Subcutaneous adipose tissue (tissue), 4 donors: ENCODE data around the gene FBRS. TPM values are rescaled to one million over a fixed set of nuclear protein-coding genes. Genes with fewer than 3 reads are reported as not detected.

Experiments used
- total RNA-seq, 4 donors: library from RNA; depleted of rRNA; stranded (reverse); fragments of >200 nt; gene quantifications; one replicate each; pipeline ENCODE4 v1.1.0, GENCODE V29; 2016
- TF ChIP-seq, protein P1 (sequence below): fragments of 450-650 bp; IDR thresholded peaks from one replicate; pipeline ENCODE4 v1.5.1; 2016; ENCODE audit warnings: low read depth, mild to moderate bottlenecking, control low read depth, antibody characterized with exemption, moderate library complexity

FBRS gene
- total RNA-seq, 4 donors from 2014 or later = 8.0 to 25.8 (median 16.3) TPM

DNA sequence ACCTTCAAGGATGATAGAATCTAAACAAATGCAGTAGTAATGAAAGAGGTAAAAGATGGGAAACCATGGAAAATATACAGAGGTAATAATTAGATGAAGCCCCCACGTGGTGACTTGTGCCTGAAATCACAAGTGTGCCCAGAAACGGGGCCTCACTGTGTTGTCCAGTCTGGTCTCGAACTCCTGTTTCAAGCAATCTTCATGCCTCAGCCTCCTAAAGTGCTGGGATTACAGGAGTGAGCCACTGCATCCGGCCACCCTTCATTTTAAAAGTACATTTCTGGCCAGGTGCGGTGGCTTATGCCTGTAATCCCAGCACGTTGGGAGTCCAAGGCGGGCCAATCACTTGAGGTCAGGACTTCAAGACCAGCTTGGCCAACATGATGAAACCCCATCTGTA lies 21.6 kb upstream of the FBRS start:
- TF ChIP-seq, protein P1, sequence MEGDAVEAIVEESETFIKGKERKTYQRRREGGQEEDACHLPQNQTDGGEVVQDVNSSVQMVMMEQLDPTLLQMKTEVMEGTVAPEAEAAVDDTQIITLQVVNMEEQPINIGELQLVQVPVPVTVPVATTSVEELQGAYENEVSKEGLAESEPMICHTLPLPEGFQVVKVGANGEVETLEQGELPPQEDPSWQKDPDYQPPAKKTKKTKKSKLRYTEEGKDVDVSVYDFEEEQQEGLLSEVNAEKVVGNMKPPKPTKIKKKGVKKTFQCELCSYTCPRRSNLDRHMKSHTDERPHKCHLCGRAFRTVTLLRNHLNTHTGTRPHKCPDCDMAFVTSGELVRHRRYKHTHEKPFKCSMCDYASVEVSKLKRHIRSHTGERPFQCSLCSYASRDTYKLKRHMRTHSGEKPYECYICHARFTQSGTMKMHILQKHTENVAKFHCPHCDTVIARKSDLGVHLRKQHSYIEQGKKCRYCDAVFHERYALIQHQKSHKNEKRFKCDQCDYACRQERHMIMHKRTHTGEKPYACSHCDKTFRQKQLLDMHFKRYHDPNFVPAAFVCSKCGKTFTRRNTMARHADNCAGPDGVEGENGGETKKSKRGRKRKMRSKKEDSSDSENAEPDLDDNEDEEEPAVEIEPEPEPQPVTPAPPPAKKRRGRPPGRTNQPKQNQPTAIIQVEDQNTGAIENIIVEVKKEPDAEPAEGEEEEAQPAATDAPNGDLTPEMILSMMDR = no peak

DNA sequence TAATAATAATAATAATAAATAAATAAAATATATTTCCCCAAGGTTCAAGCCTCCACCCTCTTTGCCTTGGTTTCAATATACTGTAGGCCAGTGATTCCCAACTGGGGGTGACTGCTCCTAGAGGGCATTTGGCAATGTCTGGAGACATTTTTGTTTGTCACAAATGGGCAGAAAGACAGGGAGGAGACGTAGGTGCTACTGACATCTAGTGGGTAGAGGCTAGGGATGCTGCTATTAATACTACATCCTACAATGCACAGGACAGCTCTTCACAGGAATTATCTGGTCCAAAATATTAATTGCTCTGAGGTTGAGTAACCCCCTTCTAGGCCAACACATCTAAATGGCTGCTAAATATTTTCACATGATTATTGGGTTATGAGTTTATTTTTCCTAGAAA lies 20.3 kb upstream of the FBRS start:
- TF ChIP-seq, protein P1 = no peak

DNA sequence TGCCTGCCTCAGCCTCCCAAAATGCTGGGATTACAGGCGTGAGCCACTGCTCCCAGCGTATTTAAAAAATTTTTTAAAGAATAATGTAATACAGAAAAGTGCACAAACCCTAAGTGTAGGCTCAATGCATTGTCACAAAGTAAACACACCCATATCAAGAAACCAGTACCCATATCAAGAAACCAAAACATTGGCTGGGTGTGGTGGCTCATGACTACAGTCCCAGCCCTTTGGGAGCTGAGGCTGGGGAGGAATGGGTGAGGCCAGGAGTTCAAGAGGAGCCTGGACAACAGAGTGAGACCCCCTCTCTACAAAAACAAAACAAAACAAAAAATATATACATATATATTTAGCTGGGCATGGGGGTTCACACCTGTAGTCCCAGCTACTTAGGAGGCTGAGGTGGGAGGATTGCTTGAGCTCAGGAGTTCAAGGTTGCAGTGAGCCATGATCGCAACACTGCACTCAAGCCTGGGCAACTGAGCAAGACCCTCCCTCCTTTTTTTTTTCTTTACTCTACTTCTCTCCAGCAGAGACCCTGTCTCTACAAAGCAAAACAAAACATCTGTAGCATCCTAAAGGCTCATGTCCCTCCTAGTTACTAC lies 16.8 kb upstream of the FBRS start:
- TF ChIP-seq, protein P1 = no peak

DNA sequence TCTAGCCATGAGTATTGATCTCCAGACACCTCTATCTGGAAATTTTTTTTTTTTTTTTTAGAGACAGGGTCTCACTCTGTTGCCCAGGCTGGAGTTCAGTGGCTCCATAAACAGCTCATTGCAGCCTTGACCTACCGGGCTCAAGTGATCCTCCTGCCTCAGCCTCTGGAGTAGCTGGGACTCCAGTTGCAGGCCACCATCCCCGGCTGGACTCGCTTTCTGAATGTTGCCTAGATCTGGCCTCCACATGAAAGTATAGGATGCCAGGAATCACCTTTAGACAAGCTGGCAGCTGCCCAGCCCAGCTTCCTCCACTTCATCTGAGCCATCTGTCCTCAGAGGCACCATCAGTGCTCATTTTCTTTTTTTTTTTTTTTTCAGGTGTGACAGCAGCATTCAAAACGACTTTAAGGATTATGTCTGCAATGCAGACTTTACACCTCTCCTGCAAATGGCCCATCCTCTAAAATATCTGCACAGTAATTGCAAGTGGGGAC lies 13.8 kb upstream of the FBRS start:
- TF ChIP-seq, protein P1 = no peak

DNA sequence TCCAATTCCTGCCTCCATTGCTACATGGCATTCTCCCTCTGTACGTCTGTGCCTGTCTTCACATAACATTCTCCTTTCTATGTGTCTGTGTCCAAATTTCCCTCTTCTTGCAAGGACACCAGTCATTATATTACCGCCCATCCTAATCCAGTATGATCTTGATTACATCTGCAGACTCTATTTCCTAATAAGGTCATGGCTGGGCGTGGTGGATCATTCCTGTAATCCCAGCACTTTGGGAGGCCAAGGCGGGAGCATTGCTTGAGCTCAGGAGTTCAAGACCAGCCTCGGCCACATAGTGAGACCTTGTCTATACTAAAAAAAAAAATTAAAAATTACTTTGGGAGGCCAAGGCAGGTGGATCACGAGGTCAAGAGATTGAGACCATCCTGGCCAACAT lies 12.5 kb upstream of the FBRS start:
- TF ChIP-seq, protein P1 = no peak

DNA sequence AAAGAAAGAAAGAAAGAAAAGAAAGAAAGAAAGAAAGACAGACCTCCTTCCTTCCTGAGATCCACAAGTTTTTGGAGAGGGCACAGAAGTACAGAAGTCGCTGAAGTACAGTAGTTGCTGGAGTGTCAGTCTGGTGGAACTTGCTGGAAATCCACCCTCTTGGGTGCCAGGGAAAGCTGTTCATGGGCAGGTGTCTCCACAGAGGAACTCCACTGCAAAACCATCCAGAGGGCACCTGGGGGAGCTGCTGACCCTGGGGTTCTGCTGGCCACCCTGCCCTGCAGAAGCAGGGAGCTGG lies 11.0 kb upstream of the FBRS start:
- TF ChIP-seq, protein P1 = no peak

DNA sequence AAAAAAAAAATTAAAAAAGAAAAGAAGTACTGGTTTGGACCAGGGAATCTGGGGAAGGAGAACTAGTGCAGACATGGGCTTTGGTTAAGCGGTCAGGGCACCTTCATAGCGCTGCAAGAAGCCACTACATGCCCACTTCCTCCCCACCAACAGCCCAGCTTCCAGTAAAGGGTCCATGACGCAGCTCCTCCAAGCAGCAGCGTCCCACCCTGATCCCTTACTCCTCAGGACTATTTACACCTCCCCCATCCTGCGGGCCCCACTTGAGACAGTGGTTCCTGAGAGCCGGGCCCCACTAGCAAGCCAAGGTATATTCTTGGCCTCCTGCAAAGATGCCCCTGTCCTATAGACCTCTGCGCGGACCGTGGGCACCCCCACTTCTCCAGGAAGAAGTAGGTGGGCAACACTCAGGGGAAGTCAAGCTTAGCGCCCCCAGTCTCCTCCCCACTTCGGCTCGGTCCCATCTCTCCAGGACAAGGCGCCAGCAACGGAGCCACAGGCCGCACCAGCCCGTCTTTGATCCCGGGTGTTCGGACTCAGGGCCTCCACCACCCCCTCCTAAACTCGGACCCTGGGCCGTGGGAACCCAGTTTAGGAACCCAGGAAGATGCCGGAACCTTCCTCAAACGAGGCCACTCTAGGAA lies 8.4 kb upstream of the FBRS start:
- TF ChIP-seq, protein P1 = no peak
